Subcutaneous preadipocyte (primary cell): ENCODE results near the gene KLHL28. TPM values are rescaled to one million over a fixed set of nuclear protein-coding genes. Genes with fewer than 3 reads are reported as not detected.

ENCODE experiments used
- total RNA-seq: library from RNA; depleted of rRNA; stranded (reverse); fragments of >200 nt; gene quantifications from 2 replicates; pipeline ENCODE4 v1.2.3, GENCODE V29; 2012

KLHL28 gene
- 5.7 and 8.1 TPM in 2 replicates for total RNA-seq

GRCh38 chr14:44961554-44962333 is at the start of gene KLHL28, which contains the start of gene TOGARAM1:
TSS of gene KLHL28 (minus strand) at chr14:44961947. CDS start at chr14:44945928, 16,019 bp downstream.
TSS of gene TOGARAM1 (plus strand) at chr14:44962190. CDS start at chr14:44962422, 232 bp downstream.

Other genes with a start within 250 kb of the KLHL28 start
- gene TOGARAM1, start 243 bp upstream of the KLHL28 start, total RNA-seq, result 15.1 and 19.9 TPM in 2 replicates
- gene PRPF39, start 122.2 kb upstream of the KLHL28 start, total RNA-seq, result 23.9 and 30.1 TPM in 2 replicates
- gene FKBP3, start 172.5 kb upstream of the KLHL28 start, total RNA-seq, result 19.5 and 23.1 TPM in 2 replicates
- 9.2 and 10.8 TPM in 2 replicates for gene FANCM, start 174.0 kb upstream of the KLHL28 start, total RNA-seq